GM12878 (cell line): ENCODE results near the gene CHAT. TPM values are rescaled to one million over a fixed set of nuclear protein-coding genes. Genes with fewer than 3 reads are reported as not detected.

Experiments used
- ATAC-seq: fragments of 200-7000 bp; cut with Tn5 transposase; 3 replicates; pipeline ENCODE4 v1.9.1; 2020; ENCODE audit warnings: mild to moderate bottlenecking, moderate library complexity
- BruUV-seq: library from RNA; stranded (reverse); fragments of 400-500 nt; replicated peaks from 2 replicates; lab custom pipeline; 2021; lab: Mats Ljungman, UMichigan
- CTCF ChIA-PET: fragments of 300-600 bp; sonication (Branson Sonifier 250); formaldehyde crosslinking; extraction: SDS; loops from one replicate; lab custom pipeline; 2021; ENCODE audit warnings: inconsistent platforms; lab: Yijun Ruan, JAX
- POLR2A ChIA-PET: fragments of 350-600 bp; formaldehyde crosslinking; extraction: SDS; loops from one replicate; lab custom pipeline; 2021; ENCODE audit warnings: inconsistent platforms; lab: Charles Lee
- RAD21 ChIA-PET: fragments of 300-600 bp; sonication (Branson Sonifier 250); formaldehyde crosslinking; loops from one replicate; lab custom pipeline; 2023; ENCODE audit warnings: antibody characterized with exemption; ENCODE audit not compliant: unreplicated experiment; lab: Charles Lee
- SMC1A ChIA-PET: fragments of 300-600 bp; sonication (Branson Sonifier 250); formaldehyde crosslinking; loops from one replicate; lab custom pipeline; 2023; ENCODE audit not compliant: unreplicated experiment, uncharacterized antibody; lab: Charles Lee
- DNase-seq: peaks from one replicate; pipeline ENCODE4 v3.0.0-alpha.2; 2011; ENCODE audit warnings: low read depth, low spot score
- FAIRE-seq: peaks from 3 replicates; lab custom pipeline; 2011; peaks lifted over from hg19 to GRCh38; lab: Jason Lieb, UNC
- H2AFZ ChIP-seq: 2 replicates; pipeline ENCODE4 v1.6.0; 2011; ENCODE audit warnings: low read depth, low read length, control low read depth; ENCODE audit not compliant: control insufficient read depth
- H3K27ac ChIP-seq: 2 replicates; pipeline ENCODE4 v1.5.1; 2011; ENCODE audit warnings: control low read depth; ENCODE audit not compliant: control insufficient read depth, insufficient read depth
- H3K27me3 ChIP-seq, 2 experiments: replicated peaks in 1 of 2; 2 replicates each; pipeline versions ENCODE4 v1.6.0 to v1.6.1; 2011; ENCODE audit warnings: low read length in 1 of 2; ENCODE audit not compliant: control insufficient read depth in 2 of 2, insufficient read depth in 2 of 2
- H3K36me3 ChIP-seq, 2 experiments: 2 replicates each; pipeline ENCODE4 v1.5.1; 2011; ENCODE audit warnings: low read length in 1 of 2; ENCODE audit not compliant: control insufficient read depth in 2 of 2, insufficient read depth in 2 of 2
- H3K4me1 ChIP-seq: 2 replicates; pipeline ENCODE4 v1.6.1; 2011; ENCODE audit warnings: mild to moderate bottlenecking, low read length, moderate library complexity, mixed read lengths; ENCODE audit not compliant: control insufficient read depth, insufficient read depth
- H3K4me2 ChIP-seq: 2 replicates; pipeline ENCODE4 v1.6.0; 2011; ENCODE audit warnings: control low read depth; ENCODE audit not compliant: control insufficient read depth, insufficient read depth
- H3K4me3 ChIP-seq: fragments of 200-600 bp; sonication (generic); 2 replicates; pipeline ENCODE4 v1.5.1; 2016
- H3K79me2 ChIP-seq: 2 replicates; pipeline ENCODE4 v1.6.0; 2011; ENCODE audit warnings: low read length; ENCODE audit not compliant: control insufficient read depth, insufficient read depth
- H3K9ac ChIP-seq: 2 replicates; pipeline ENCODE4 v1.8.0; 2011; ENCODE audit warnings: low read length, control low read depth, mixed read lengths; ENCODE audit not compliant: control insufficient read depth, insufficient read depth
- H3K9me3 ChIP-seq: replicated peaks from 3 replicates; pipeline ENCODE4 v1.5.1; 2011; ENCODE audit warnings: mild to moderate bottlenecking, low read length; ENCODE audit not compliant: control insufficient read depth, insufficient read depth
- H4K20me1 ChIP-seq: 2 replicates; pipeline ENCODE4 v1.6.0; 2011; ENCODE audit not compliant: control insufficient read depth, insufficient read depth
- BCL11A ChIP-seq: IDR thresholded peaks from 2 replicates; pipeline ENCODE4 v1.6.1; 2011; ENCODE audit warnings: low read depth, low read length
- BCLAF1 ChIP-seq: fragments of 450-650 bp; IDR thresholded peaks from 2 replicates; pipeline ENCODE4 v1.6.1; 2017; ENCODE audit warnings: antibody characterized with exemption, mild to moderate bottlenecking, moderate library complexity
- CBX3 ChIP-seq: fragments of 200-600 bp; sonication (generic); IDR thresholded peaks from 2 replicates; pipeline ENCODE4 v1.6.1; 2016; ENCODE audit warnings: low read depth, borderline replicate concordance
- ESRRA ChIP-seq: IDR thresholded peaks from 2 replicates; pipeline ENCODE4 v1.6.1; 2012; ENCODE audit warnings: mild to moderate bottlenecking, low read length, improper control_type of control experiment
- FOXK2 ChIP-seq: fragments of 450-650 bp; IDR thresholded peaks from 2 replicates; pipeline ENCODE4 v1.6.1; 2017; ENCODE audit warnings: mild to moderate bottlenecking, moderate library complexity
- IRF3 ChIP-seq: fragments of 450-650 bp; IDR thresholded peaks from 2 replicates; pipeline ENCODE4 v1.6.1; 2014; ENCODE audit warnings: mild to moderate bottlenecking
- RCOR1 ChIP-seq: conservative IDR thresholded peaks from 2 replicates; pipeline ENCODE4 v1.6.1; 2012; ENCODE audit warnings: low read depth, low read length, improper control_type of control experiment
- WGBS: methylation state at CpG from one replicate; pipeline ENCODE4 v1.1.6; 2016; ENCODE audit warnings: low lambda C conversion rate; ENCODE audit not compliant: insufficient replicate concordance, insufficient coverage; ENCODE audit errors: missing lambda C conversion rate; 5-methylcytosine and 5-hydroxymethylcytosine counted together
- in situ Hi-C: fragments of 300-500 bp; cut with MboI; formaldehyde crosslinking; loops from 9 replicates; pipeline ENCODE4 v1.14.3; 2018; ENCODE audit warnings: mixed read lengths
- intact Hi-C: fragments of 100-400 bp; cut with micrococcal nuclease; formaldehyde crosslinking; loops from one replicate; pipeline ENCODE4 v1.14.2; 2022; ENCODE audit not compliant: unreplicated experiment
- polyA plus RNA-seq, 11 experiments: library from polyadenylated mRNA; depleted of rRNA in 4 of 11; unstranded in 6 of 11; stranded (reverse) in 5 of 11; fragments of >200 nt; fragmentation: Nextera tagmentation in 4 of 11; fragmentation: Illumina TruSeq in 1 of 11; extraction: Ambion mirVana in 4 of 11; extraction: Trizol in 1 of 11; gene quantifications; 1 replicate in 1 of 11; 2 replicates in 10 of 11; pipeline versions ENCODE4 v1.2.1 to v1.2.3, GENCODE V29; 2011 to 2016; ENCODE audit warnings: inconsistent platforms in 2 of 11, missing spikeins in 2 of 11, low read depth in 1 of 11
- total RNA-seq, 4 experiments: library from RNA; depleted of rRNA in 3 of 4; stranded (reverse); fragments of >200 nt in 3 of 4; fragmentation: Illumina TruSeq in 1 of 4; extraction: Trizol in 1 of 4; gene quantifications; 2 replicates each; pipeline versions ENCODE4 v1.2.1 to v1.2.3, GENCODE V29; 2013 to 2021
- TF ChIP-seq, protein P1 (sequence below): fragments of 150-350 bp; IDR thresholded peaks from 2 replicates; pipeline ENCODE4 v1.6.1; 2014; ENCODE audit warnings: mild to moderate bottlenecking, low read depth, low read length
- TF ChIP-seq, protein P2 (sequence below): IDR thresholded peaks from 2 replicates; pipeline ENCODE4 v1.6.1; 2011; ENCODE audit warnings: mild to moderate bottlenecking, low read depth, low read length, moderate library complexity; ENCODE audit not compliant: insufficient replicate concordance
- TF ChIP-seq, protein P3 (sequence below): IDR thresholded peaks from 2 replicates; pipeline ENCODE4 v1.6.1; 2011; ENCODE audit warnings: borderline replicate concordance, low read depth, mild to moderate bottlenecking, moderate library complexity, low read length; ENCODE audit not compliant: insufficient read depth, poor library complexity, severe bottlenecking

The CHAT gene
- total and polyA plus RNA-seq, 10 of the 15 experiments (the other 5 are each of a cell fraction or from before 2014, with no cell fraction given) = not detected

DNA sequence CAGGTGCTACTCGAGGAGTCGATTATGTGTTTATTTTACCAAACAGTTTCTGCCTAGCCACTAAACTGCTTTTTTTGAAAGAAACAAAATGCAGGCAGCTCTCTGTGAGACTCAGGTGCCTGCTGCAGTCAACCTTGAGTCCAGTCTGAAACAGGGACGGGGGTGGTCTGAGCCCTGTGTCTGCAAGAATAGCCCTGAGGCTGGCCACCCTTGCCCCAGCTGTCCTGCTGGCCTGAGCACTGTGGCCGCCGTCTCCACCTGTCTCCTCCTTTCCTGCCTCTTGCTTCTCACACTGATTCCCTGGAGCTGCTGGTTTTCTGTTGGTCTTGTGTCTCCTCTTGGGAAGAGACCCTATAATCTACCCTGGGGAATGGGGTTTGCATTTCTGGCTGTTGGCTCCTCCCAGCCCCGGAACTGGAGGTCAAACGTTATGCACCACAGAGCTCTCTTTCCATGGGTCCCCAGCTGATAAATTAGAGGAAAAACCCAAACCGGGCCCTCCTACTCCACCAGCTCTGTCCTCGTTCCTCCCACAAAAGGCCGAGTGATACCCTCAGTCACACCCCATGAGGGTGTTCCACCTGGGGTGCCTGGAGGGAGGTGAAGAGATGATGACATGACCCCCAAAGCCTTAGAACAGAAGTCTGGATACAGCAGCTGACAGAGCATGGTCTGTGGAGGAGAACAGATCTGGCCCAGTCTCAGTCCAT is 18.7 kb upstream of the CHAT start (continued):
- TF ChIP-seq, protein P1, sequence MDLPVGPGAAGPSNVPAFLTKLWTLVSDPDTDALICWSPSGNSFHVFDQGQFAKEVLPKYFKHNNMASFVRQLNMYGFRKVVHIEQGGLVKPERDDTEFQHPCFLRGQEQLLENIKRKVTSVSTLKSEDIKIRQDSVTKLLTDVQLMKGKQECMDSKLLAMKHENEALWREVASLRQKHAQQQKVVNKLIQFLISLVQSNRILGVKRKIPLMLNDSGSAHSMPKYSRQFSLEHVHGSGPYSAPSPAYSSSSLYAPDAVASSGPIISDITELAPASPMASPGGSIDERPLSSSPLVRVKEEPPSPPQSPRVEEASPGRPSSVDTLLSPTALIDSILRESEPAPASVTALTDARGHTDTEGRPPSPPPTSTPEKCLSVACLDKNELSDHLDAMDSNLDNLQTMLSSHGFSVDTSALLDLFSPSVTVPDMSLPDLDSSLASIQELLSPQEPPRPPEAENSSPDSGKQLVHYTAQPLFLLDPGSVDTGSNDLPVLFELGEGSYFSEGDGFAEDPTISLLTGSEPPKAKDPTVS = no peak
- TF ChIP-seq CBX3 = no peak
- TF ChIP-seq, all 136 proteins: peak for 0

DNA sequence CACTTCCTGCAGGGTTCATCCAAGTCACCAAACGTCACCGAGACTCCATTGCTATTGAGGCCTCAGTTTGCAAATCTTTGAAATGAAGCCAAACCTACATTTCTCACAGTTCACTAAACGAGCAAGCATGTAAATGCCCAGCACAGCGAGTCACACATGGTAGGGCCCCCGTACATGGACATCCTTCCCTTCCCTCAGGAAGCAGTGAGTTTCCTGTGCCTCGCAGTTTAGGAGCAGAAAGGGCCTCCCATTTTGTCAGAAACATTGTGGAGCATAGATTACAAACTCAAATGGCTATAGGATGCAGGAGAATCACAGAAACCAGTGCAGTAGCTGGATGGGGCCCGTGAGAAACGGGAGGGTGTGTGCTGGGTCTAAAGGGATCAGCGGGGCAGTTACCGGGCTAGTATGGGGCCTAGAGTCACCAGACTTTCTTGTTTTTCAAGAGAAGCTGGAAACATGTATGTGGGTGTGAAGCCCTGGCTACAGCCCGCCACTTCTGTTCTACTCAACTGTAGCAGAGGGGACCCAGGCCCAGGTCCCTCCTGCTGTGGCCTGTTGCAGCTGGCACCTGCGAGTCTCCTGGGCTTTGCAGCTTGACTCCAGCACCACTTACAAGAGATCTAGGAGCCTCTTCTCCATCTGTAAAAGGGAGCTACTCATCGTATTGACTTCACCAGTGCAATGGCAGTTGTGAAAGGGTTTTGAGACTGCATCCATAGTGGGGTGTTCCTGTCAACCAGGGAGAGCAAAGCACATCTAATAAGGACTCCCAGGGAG is 17.9 kb upstream of the CHAT start:
- ChIA-PET POLR2A (no interaction called here), SMC1A (interaction anchor here (2.1 to 3.6 kb wide), 2 partner anchors 628 to 680 kb away, joined by 9 to 27 read pairs; no protein-coding TSS in a partner anchor), RAD21 (interaction anchor here (1.0 to 2.0 kb wide), 7 partner anchors 9 to 715 kb away, joined by 3 to 16 read pairs (median 3); partner anchors contain the start of gene ERCC6), CTCF (interaction anchor here (1.2 to 4.3 kb wide), 9 partner anchors 9 to 680 kb away, joined by 3 to 61 read pairs (median 5); no protein-coding TSS in a partner anchor)
- H3K4me3 ChIP-seq = no peak overlapping the region
- no peaks in the 10 kb centered on the region; a peak in 1 of 4 replicates for H3K27me3 ChIP-seq
- FAIRE-seq = no peak
- H3K36me3 ChIP-seq = no peaks in the 10 kb centered on the region
- no peak overlapping the region for H2AFZ ChIP-seq
- intact Hi-C loops = loop anchor here (2.0 kb wide), 1 partner anchor 679 kb away; no protein-coding TSS in a partner anchor
- H3K27ac ChIP-seq = no peak overlapping the region
- H3K9ac ChIP-seq = no peak overlapping the region
- in situ Hi-C loops = loop anchor here (5.0 to 10.0 kb wide), 2 partner anchors 329 to 621 kb away; no protein-coding TSS in a partner anchor
- H4K20me1 ChIP-seq = no peaks in the 10 kb centered on the region
- WGBS = 43% methylated on average over 13 of the region's 13 CpGs
- no peak for DNase-seq
- no TSS peak for BruUV-seq
- no peak overlapping the region for H3K4me2 ChIP-seq
- no peaks in the 10 kb centered on the region for H3K9me3 ChIP-seq
- H3K79me2 ChIP-seq = no peaks in the 10 kb centered on the region
- H3K4me1 ChIP-seq = no peaks in the 10 kb centered on the region
- no peak for ATAC-seq
- TF ChIP-seq BCLAF1 (no peak), IRF3 (no peak), RCOR1 (no peak), BCL11A (no peak), FOXK2 (no peak), ESRRA (no peak)
- TF ChIP-seq, protein P2, sequence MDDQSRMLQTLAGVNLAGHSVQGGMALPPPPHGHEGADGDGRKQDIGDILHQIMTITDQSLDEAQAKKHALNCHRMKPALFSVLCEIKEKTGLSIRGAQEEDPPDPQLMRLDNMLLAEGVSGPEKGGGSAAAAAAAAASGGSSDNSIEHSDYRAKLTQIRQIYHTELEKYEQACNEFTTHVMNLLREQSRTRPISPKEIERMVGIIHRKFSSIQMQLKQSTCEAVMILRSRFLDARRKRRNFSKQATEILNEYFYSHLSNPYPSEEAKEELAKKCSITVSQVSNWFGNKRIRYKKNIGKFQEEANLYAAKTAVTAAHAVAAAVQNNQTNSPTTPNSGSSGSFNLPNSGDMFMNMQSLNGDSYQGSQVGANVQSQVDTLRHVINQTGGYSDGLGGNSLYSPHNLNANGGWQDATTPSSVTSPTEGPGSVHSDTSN = no peak
- TF ChIP-seq, protein P3, sequence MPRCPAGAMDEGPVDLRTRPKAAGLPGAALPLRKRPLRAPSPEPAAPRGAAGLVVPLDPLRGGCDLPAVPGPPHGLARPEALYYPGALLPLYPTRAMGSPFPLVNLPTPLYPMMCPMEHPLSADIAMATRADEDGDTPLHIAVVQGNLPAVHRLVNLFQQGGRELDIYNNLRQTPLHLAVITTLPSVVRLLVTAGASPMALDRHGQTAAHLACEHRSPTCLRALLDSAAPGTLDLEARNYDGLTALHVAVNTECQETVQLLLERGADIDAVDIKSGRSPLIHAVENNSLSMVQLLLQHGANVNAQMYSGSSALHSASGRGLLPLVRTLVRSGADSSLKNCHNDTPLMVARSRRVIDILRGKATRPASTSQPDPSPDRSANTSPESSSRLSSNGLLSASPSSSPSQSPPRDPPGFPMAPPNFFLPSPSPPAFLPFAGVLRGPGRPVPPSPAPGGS = no peak
